GM20000 (cell line): ENCODE data around the gene SERPINA1.

Source experiments
- DNase-seq: peaks from one replicate; pipeline ENCODE4 v3.0.0; 2012; ENCODE audit warnings: low spot score
- TF ChIP-seq, protein P1 (sequence below): IDR thresholded peaks from 2 replicates; pipeline ENCODE4 v1.5.1; 2012; ENCODE audit warnings: mild to moderate bottlenecking, control low read depth; ENCODE audit errors: extremely low read depth, missing control alignments

The SERPINA1 gene

GRCh38 chr14:94386085-94387031 lies 2.0 kb downstream of the SERPINA1 start:
- TF ChIP-seq, protein P1, sequence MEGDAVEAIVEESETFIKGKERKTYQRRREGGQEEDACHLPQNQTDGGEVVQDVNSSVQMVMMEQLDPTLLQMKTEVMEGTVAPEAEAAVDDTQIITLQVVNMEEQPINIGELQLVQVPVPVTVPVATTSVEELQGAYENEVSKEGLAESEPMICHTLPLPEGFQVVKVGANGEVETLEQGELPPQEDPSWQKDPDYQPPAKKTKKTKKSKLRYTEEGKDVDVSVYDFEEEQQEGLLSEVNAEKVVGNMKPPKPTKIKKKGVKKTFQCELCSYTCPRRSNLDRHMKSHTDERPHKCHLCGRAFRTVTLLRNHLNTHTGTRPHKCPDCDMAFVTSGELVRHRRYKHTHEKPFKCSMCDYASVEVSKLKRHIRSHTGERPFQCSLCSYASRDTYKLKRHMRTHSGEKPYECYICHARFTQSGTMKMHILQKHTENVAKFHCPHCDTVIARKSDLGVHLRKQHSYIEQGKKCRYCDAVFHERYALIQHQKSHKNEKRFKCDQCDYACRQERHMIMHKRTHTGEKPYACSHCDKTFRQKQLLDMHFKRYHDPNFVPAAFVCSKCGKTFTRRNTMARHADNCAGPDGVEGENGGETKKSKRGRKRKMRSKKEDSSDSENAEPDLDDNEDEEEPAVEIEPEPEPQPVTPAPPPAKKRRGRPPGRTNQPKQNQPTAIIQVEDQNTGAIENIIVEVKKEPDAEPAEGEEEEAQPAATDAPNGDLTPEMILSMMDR: no peak
- DNase-seq: no peak

- TF ChIP-seq, protein P1: no peak
- DNase-seq: no peak
These were observed 2.8 kb downstream of the SERPINA1 start for GRCh38 chr14:94385553-94386057.

GRCh38 chr14:94384342-94384741 lies 4.1 kb downstream of the SERPINA1 start:
- TF ChIP-seq, protein P1: no peak
- no peak for DNase-seq

DNA sequence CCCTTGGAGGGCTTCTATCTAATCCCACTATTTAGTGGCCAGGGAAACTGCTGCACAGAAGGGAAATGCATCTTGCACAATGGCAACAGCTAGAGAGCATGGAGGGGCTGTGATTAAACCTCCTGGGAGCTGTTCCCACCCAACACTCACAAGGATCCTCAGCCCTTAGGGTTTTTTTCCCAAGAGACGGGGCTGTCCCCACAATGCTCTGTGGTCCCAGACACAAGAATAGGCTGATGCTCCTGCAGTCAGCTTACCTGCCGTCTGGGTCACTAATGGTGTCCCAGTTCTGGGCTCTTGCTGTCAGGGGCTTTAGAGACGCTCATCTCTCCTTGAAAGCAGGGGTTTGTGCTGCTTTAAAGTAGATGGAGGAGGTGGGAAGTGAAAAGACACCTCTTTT lies 4.6 kb downstream of the SERPINA1 start:
- no peak for DNase-seq
- TF ChIP-seq, protein P1: no peak

DNA sequence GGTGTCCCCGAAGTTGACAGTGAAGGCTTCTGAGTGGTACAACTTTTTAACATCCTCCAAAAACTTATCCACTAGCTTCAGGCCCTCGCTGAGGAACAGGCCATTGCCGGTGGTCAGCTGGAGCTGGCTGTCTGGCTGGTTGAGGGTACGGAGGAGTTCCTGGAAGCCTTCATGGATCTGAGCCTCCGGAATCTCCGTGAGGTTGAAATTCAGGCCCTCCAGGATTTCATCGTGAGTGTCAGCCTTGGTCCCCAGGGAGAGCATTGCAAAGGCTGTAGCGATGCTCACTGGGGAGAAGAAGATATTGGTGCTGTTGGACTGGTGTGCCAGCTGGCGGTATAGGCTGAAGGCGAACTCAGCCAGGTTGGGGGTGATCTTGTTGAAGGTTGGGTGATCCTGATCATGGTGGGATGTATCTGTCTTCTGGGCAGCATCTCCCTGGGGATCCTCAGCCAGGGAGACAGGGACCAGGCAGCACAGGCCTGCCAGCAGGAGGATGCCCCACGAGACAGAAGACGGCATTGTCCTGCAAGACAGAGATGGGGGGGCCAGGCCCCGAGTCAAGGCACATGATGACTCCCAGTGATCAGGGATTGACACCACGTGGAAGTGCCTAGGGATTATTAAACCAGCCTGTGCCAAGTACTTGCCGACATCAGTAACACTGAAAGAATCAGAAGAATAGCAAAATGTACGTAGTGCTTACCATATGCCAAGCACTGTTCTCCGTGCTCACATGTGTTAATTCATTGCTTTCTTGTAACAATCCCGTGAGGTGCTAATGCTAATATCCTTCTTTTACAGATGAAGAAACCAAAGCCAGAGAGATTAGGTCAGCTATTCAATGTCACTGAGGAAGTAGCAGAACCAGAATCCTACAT lies 5.4 kb downstream of the SERPINA1 start:
- no peak for DNase-seq
- TF ChIP-seq, protein P1: no peak

DNA sequence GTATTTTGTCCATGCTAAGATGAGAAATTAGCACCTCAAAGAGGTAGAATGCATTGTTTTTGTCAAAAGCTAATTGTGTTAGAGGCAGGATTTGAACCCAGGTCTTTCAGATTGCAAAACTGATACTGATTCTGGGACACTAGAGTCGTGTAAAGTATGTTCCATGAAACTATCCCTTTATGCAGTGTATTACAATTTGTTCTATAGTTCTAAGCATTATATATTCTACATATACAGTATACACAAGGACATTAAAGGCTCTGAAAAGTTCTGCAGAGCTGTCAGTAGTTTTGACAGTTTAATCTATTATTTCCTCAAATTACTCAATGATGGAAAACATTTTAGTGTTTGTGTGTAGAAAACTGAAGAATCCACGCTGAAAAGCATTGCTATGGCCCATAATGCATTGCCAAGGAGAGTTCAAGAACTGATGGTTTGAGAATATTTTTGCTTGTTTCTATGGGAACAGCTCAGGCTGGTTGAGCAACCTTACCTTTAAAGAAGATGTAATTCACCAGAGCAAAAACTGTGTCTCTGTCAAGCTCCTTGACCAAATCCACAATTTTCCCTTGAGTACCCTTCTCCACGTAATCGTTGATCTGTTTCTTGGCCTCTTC lies 6.2 kb downstream of the SERPINA1 start:
- TF ChIP-seq, protein P1: no peak
- DNase-seq: no peak
